DMS153 (cell line): ENCODE measurements around the gene MKRN2.
"Not testable (repeated sequence)": the region's sequence is repeated elsewhere in the genome, so short reads cannot be mapped to it uniquely, and the experiment has no call there.

Source experiments
- DNase-seq: peaks from one replicate; lab custom pipeline; 2025; lab: John Stamatoyannopoulos, UW

MKRN2 gene

GRCh38 chr3:12556690-12557472 lies at the start of gene MKRN2:
MKRN2 (plus strand) TSS chr3:12557087; CDS start chr3:12557151, 64 bp downstream.
- DNase-seq: peak; percentile 44

- no peak for DNase-seq
Observed at GRCh38 chr3:12507591-12508281, 49.2 kb upstream of the MKRN2 start.

- DNase-seq: no peak
Observed at GRCh38 chr3:12508291-12508700, 48.6 kb upstream of the MKRN2 start.

- DNase-seq: no peak
Observed at GRCh38 chr3:12509466-12509865, 47.4 kb upstream of the MKRN2 start.

GRCh38 chr3:12512534-12513118 lies 44.3 kb upstream of the MKRN2 start:
- DNase-seq: no peak

- DNase-seq: no peak
Observed at GRCh38 chr3:12513694-12514446, 43.0 kb upstream of the MKRN2 start.

- DNase-seq: no peak
Observed at GRCh38 chr3:12515631-12516030, 41.3 kb upstream of the MKRN2 start.

GRCh38 chr3:12516873-12517272 lies 40.0 kb upstream of the MKRN2 start:
- no peak for DNase-seq

GRCh38 chr3:12518261-12519028 lies 38.4 kb upstream of the MKRN2 start:
- DNase-seq: no peak

- DNase-seq: no peak
Observed at GRCh38 chr3:12521010-12521409, 35.9 kb upstream of the MKRN2 start.

- no peak for DNase-seq
Observed at GRCh38 chr3:12522721-12523120, 34.2 kb upstream of the MKRN2 start.

- no peak for DNase-seq
Observed at GRCh38 chr3:12527757-12528143, 29.1 kb upstream of the MKRN2 start.

GRCh38 chr3:12532182-12532581 lies 24.7 kb upstream of the MKRN2 start:
- DNase-seq: no peak

- DNase-seq: no peak
Observed at GRCh38 chr3:12536423-12536822, 20.5 kb upstream of the MKRN2 start.

GRCh38 chr3:12541625-12542024 lies 15.3 kb upstream of the MKRN2 start:
- DNase-seq: no peak

GRCh38 chr3:12543497-12543896 lies 13.4 kb upstream of the MKRN2 start:
- not testable (repeated sequence) for DNase-seq

GRCh38 chr3:12544652-12545472 lies 12.0 kb upstream of the MKRN2 start:
- no peak for DNase-seq

GRCh38 chr3:12545473-12545791 lies 11.5 kb upstream of the MKRN2 start, which contains the start of gene MKRN2OS:
MKRN2OS (minus strand) TSS chr3:12545499; CDS start chr3:12545464, 35 bp downstream.
- peak; percentile 34 for DNase-seq

GRCh38 chr3:12549971-12550760 lies 6.7 kb upstream of the MKRN2 start:
- DNase-seq: no peak

- no peak for DNase-seq
Observed at GRCh38 chr3:12553921-12554391, 2.9 kb upstream of the MKRN2 start.
